ENCODE measurements around the gene TEX2.

The TEX2 gene

GRCh38 chr17:64297467-64298088 lies 34.5 kb upstream of the TEX2 start:
- TF ChIP-seq CTCF (IDR thresholded peaks at IDR 0.05; ENCODE audit: insufficient read depth, low read depth, low read length, missing control alignments) = no peak
- DNase-seq (ENCODE audit: low read depth) = no peak
- H3K4me3 ChIP-seq (ENCODE audit: low read depth, low read length) = no peak overlapping the region

GRCh38 chr17:64296246-64296645 lies 33.2 kb upstream of the TEX2 start:
- TF ChIP-seq CTCF (IDR thresholded peaks at IDR 0.05; ENCODE audit: insufficient read depth, low read depth, low read length, missing control alignments) = no peak
- DNase-seq (ENCODE audit: low read depth) = no peak
- no peak overlapping the region for H3K4me3 ChIP-seq (ENCODE audit: low read depth, low read length)

- TF ChIP-seq CTCF (IDR thresholded peaks at IDR 0.05; ENCODE audit: insufficient read depth, low read depth, low read length, missing control alignments) = no peak
- no peak for DNase-seq (ENCODE audit: low read depth)
- H3K4me3 ChIP-seq (ENCODE audit: low read depth, low read length) = no peak overlapping the region
Measured at GRCh38 chr17:64295146-64295545, 32.1 kb upstream of the TEX2 start.

- H3K4me3 ChIP-seq (ENCODE audit: low read depth, low read length) = no peak overlapping the region
- DNase-seq (ENCODE audit: low read depth) = peak; percentile 57
- peak; percentile 45 for TF ChIP-seq CTCF (IDR thresholded peaks at IDR 0.05; ENCODE audit: insufficient read depth, low read depth, low read length, missing control alignments)
Measured at GRCh38 chr17:64291268-64291851, 28.3 kb upstream of the TEX2 start.

- no peak overlapping the region for H3K4me3 ChIP-seq (ENCODE audit: low read depth, low read length)
- TF ChIP-seq CTCF (IDR thresholded peaks at IDR 0.05; ENCODE audit: insufficient read depth, low read depth, low read length, missing control alignments) = no peak
- DNase-seq (ENCODE audit: low read depth) = no peak
Measured at GRCh38 chr17:64289741-64290141, 26.7 kb upstream of the TEX2 start.

- no peak overlapping the region for H3K4me3 ChIP-seq (ENCODE audit: low read depth, low read length)
- no peak for DNase-seq (ENCODE audit: low read depth)
- TF ChIP-seq CTCF (IDR thresholded peaks at IDR 0.05; ENCODE audit: insufficient read depth, low read depth, low read length, missing control alignments) = no peak
Measured at GRCh38 chr17:64282753-64283080, 19.7 kb upstream of the TEX2 start.

All from GM12865 (cell line).